RKO (cell line): ENCODE data around the gene PELI1.

Source experiments
- DNase-seq: peaks from one replicate; pipeline ENCODE4 v3.0.0-alpha.2; 2016; ENCODE audit warnings: low spot score

Gene PELI1

GRCh38 chr2:64144057-64145013 lies at the start of gene PELI1:
Gene PELI1 (minus strand): TSS chr2:64144420. CDS start chr2:64108310, 36,110 bp downstream.
- peak; percentile 96 for DNase-seq

GRCh38 chr2:64193491-64193890 lies 49.3 kb upstream of the PELI1 start:
- DNase-seq: no peak

- no peak for DNase-seq
Observed at GRCh38 chr2:64192664-64193105, 48.5 kb upstream of the PELI1 start.

- no peak for DNase-seq
Observed at GRCh38 chr2:64192125-64192479, 47.9 kb upstream of the PELI1 start.

GRCh38 chr2:64189586-64189985 lies 45.4 kb upstream of the PELI1 start:
- no peak for DNase-seq

- no peak for DNase-seq
Observed at GRCh38 chr2:64189167-64189566, 44.9 kb upstream of the PELI1 start.

- DNase-seq: no peak
Observed at GRCh38 chr2:64186699-64187605, 42.7 kb upstream of the PELI1 start.

- DNase-seq: no peak
Observed at GRCh38 chr2:64179582-64180321, 35.5 kb upstream of the PELI1 start.

GRCh38 chr2:64177315-64177714 lies 33.1 kb upstream of the PELI1 start:
- no peak for DNase-seq

GRCh38 chr2:64175419-64176197 lies 31.4 kb upstream of the PELI1 start:
- DNase-seq: no peak

- no peak for DNase-seq
Observed at GRCh38 chr2:64173156-64174135, 29.2 kb upstream of the PELI1 start.

GRCh38 chr2:64168756-64169155 lies 24.5 kb upstream of the PELI1 start:
- DNase-seq: no peak

GRCh38 chr2:64168201-64168600 lies 24.0 kb upstream of the PELI1 start:
- no peak for DNase-seq

- no peak for DNase-seq
Observed at GRCh38 chr2:64166637-64167420, 22.6 kb upstream of the PELI1 start.

- no peak for DNase-seq
Observed at GRCh38 chr2:64166212-64166611, 22.0 kb upstream of the PELI1 start.

GRCh38 chr2:64165706-64166105 lies 21.5 kb upstream of the PELI1 start:
- no peak for DNase-seq

- DNase-seq: no peak
Observed at GRCh38 chr2:64164629-64165028, 20.4 kb upstream of the PELI1 start.

GRCh38 chr2:64162516-64162915 lies 18.3 kb upstream of the PELI1 start:
- DNase-seq: no peak

GRCh38 chr2:64157792-64158191 lies 13.6 kb upstream of the PELI1 start:
- DNase-seq: no peak
